SK-N-SH (cell line): ENCODE measurements around the gene NID1.
"Not testable (repeated sequence)": the region's sequence is repeated elsewhere in the genome, so short reads cannot be mapped to it uniquely, and the experiment has no call there.

ENCODE experiments used
- CHD2 ChIP-seq: fragments of 150-350 bp; IDR thresholded peaks from 2 replicates; pipeline ENCODE4 v1.6.1; 2018; ENCODE audit warnings: low read length; ENCODE audit not compliant: partially characterized antibody
- CTCF ChIP-seq: fragments of 200-600 bp; sonication (generic); IDR thresholded peaks from 2 replicates; pipeline ENCODE4 v1.6.1; 2017; ENCODE audit warnings: antibody characterized with exemption, mild to moderate bottlenecking, moderate library complexity
- EP300 ChIP-seq, 2 experiments: IDR thresholded peaks; 2 replicates each; pipeline versions ENCODE4 v1.4.0 to v1.6.1; 2012; ENCODE audit warnings: borderline replicate concordance in 1 of 2, low read depth in 1 of 2, low read length in 1 of 2
- EZH2phosphoT487 ChIP-seq: fragments of 200-600 bp; sonication (generic); IDR thresholded peaks from 2 replicates; pipeline ENCODE4 v1.6.1; 2017; ENCODE audit warnings: low read depth, mixed run types, mild to moderate bottlenecking, antibody characterized with exemption, moderate library complexity, borderline replicate concordance
- JUND ChIP-seq: IDR thresholded peaks from 2 replicates; pipeline ENCODE4 v1.4.0; 2012
- MAX ChIP-seq: IDR thresholded peaks from 2 replicates; pipeline ENCODE4 v1.4.0; 2012; ENCODE audit warnings: low read depth
- NRF1 ChIP-seq: IDR thresholded peaks from 2 replicates; pipeline ENCODE4 v1.6.1; 2012; ENCODE audit warnings: low read depth, mild to moderate bottlenecking, low read length
- POLR2AphosphoS5 ChIP-seq: IDR thresholded peaks from 2 replicates; pipeline ENCODE4 v1.6.1; 2012; ENCODE audit warnings: low read depth, low read length
- REST ChIP-seq: IDR thresholded peaks from 2 replicates; pipeline ENCODE4 v1.6.1; 2012; ENCODE audit warnings: mild to moderate bottlenecking, low read depth, low read length, moderate library complexity
- RXRA ChIP-seq: IDR thresholded peaks from 2 replicates; pipeline ENCODE4 v1.4.0; 2012; ENCODE audit warnings: low read depth, mild to moderate bottlenecking, borderline replicate concordance
- TAF1 ChIP-seq: IDR thresholded peaks from 2 replicates; pipeline ENCODE4 v1.6.1; 2012; ENCODE audit warnings: low read depth, mild to moderate bottlenecking, low read length, moderate library complexity, borderline replicate concordance
- TEAD4 ChIP-seq: IDR thresholded peaks from 2 replicates; pipeline ENCODE4 v1.4.0; 2012; ENCODE audit warnings: mild to moderate bottlenecking, borderline replicate concordance; ENCODE audit not compliant: insufficient read depth
- YY1 ChIP-seq: IDR thresholded peaks from 2 replicates; pipeline ENCODE4 v1.4.0; 2012; ENCODE audit warnings: low read depth, mild to moderate bottlenecking

GRCh38 chr1:236096660-236097482 is 32.0 kb upstream of the NID1 start:
- TF ChIP-seq CTCF; TAF1; REST; CHD2; MAX; EP300 (IDR thresholded peaks at IDR 0.05; ENCODE audit: borderline replicate concordance in 1 of 2, low read depth in 1 of 2, low read length in 1 of 2); TEAD4; JUND; POLR2AphosphoS5; EZH2phosphoT487; RXRA; YY1; NRF1: not testable (repeated sequence)
